ENCODE data around the gene VAMP2. TPM values are rescaled to one million over a fixed set of nuclear protein-coding genes. Genes with fewer than 3 reads are reported as not detected.

The VAMP2 gene
- total RNA-seq = 3.9 and 8.5 TPM in 2 replicates

GRCh38 chr17:8162233-8162996 is at the start of gene VAMP2:
VAMP2 (minus strand) TSS chr17:8162948; CDS start chr17:8162879, 69 bp downstream.

GRCh38 chr17:8209907-8210760 is 47.4 kb upstream of the VAMP2 start, which contains the start of gene AURKB:
AURKB (minus strand) TSS chr17:8210575; CDS start chr17:8210224, 351 bp downstream.

GRCh38 chr17:8189711-8190477 is 27.1 kb upstream of the VAMP2 start, which contains the start of gene BORCS6:
BORCS6 (minus strand) TSS chr17:8190180; CDS start chr17:8190140, 40 bp downstream.

GRCh38 chr17:8176197-8176940 is 13.6 kb upstream of the VAMP2 start, which contains the start of gene TMEM107:
TMEM107 (minus strand) TSS chr17:8176380; CDS start chr17:8176286, 94 bp downstream.

GRCh38 chr17:8152112-8152775 is 10.5 kb downstream of the VAMP2 start, which contains the start of gene PER1:
PER1 (minus strand) TSS chr17:8152404; CDS start chr17:8150706, 1,698 bp downstream.

GRCh38 chr17:8123695-8124349 is 38.9 kb downstream of the VAMP2 start, which contains the start of gene HES7:
HES7 (minus strand) TSS chr17:8124106; CDS start chr17:8124084, 22 bp downstream.

GRCh38 chr17:8117980-8118768 is 44.6 kb downstream of the VAMP2 start, which contains the start of gene ALOXE3:
ALOXE3 (minus strand) TSS chr17:8118514; CDS start chr17:8117990, 524 bp downstream.

Other genes starting within 250 kb of the VAMP2 start
- 0.72 and 1.1 TPM in 2 replicates for gene RNF227, start 246.7 kb downstream of the VAMP2 start, total RNA-seq
- 0.18 TPM in 1 of 2 replicates, not detected in the other for gene KCNAB3, start 233.1 kb downstream of the VAMP2 start, total RNA-seq
- gene TRAPPC1, start 231.0 kb downstream of the VAMP2 start, total RNA-seq = 33.4 and 51.2 TPM in 2 replicates
- gene CNTROB, start 230.7 kb downstream of the VAMP2 start, total RNA-seq = 15.0 and 24.1 TPM in 2 replicates
- not detected in 2 replicates for gene GUCY2D, start 160.3 kb downstream of the VAMP2 start, total RNA-seq
- 0.16 and 0.36 TPM in 2 replicates for gene ALOX15B, start 123.9 kb downstream of the VAMP2 start, total RNA-seq
- not detected in 2 replicates for gene ALOX12B, start 75.2 kb downstream of the VAMP2 start, total RNA-seq
- not detected in 2 replicates for gene ALOXE3, start 44.4 kb downstream of the VAMP2 start, total RNA-seq
- not detected in 2 replicates for gene HES7, start 38.8 kb downstream of the VAMP2 start, total RNA-seq
- gene PER1, start 10.5 kb downstream of the VAMP2 start, total RNA-seq = 30.0 and 61.0 TPM in 2 replicates
- gene TMEM107, start 13.4 kb upstream of the VAMP2 start, total RNA-seq = 16.8 and 24.0 TPM in 2 replicates
- 4.2 and 9.4 TPM in 2 replicates for gene BORCS6, start 27.2 kb upstream of the VAMP2 start, total RNA-seq
- gene AURKB, start 47.6 kb upstream of the VAMP2 start, total RNA-seq = 7.0 and 10.3 TPM in 2 replicates
- gene CTC1, start 85.1 kb upstream of the VAMP2 start, total RNA-seq = 2.3 and 5.0 TPM in 2 replicates
- gene PFAS, start 86.3 kb upstream of the VAMP2 start, total RNA-seq = 16.4 and 26.9 TPM in 2 replicates
- gene RANGRF, start 125.7 kb upstream of the VAMP2 start, total RNA-seq = 15.0 and 16.5 TPM in 2 replicates
- 0.16 and 1.3 TPM in 2 replicates for gene SLC25A35, start 132.5 kb upstream of the VAMP2 start, total RNA-seq
- gene ARHGEF15, start 147.3 kb upstream of the VAMP2 start, total RNA-seq = 0.36 and 4.1 TPM in 2 replicates
- gene ODF4, start 176.9 kb upstream of the VAMP2 start, total RNA-seq = not detected in 2 replicates
- 3,787 and 4,331 TPM in 2 replicates for gene RPL26, start 220.2 kb upstream of the VAMP2 start, total RNA-seq
- not detected in 2 replicates for gene RNF222, start 234.9 kb upstream of the VAMP2 start, total RNA-seq

Measured in cardiac atrium fibroblast (primary cell).